H1 (cell line): Measurements from ENCODE around the gene DDX21. TPM values are rescaled to one million over a fixed set of nuclear protein-coding genes. Genes with fewer than 3 reads are reported as not detected.

Source experiments
- CTCF ChIA-PET: fragments of 300-600 bp; sonication (Branson Sonifier 250); formaldehyde crosslinking; loops from one replicate; lab custom pipeline; 2021; ENCODE audit not compliant: partially characterized antibody; lab: Charles Lee
- POLR2A ChIA-PET: fragments of 300-600 bp; sonication (Branson Sonifier 250); formaldehyde crosslinking; loops from one replicate; lab custom pipeline; 2021; ENCODE audit warnings: inconsistent platforms; ENCODE audit not compliant: partially characterized antibody; lab: Charles Lee
- DNase-seq, 2 experiments: peaks; one replicate each; pipeline versions ENCODE4 v3.0.0 to v3.0.0-alpha.2; 2010 to 2022; ENCODE audit warnings: low spot score in 2 of 2, low read depth in 1 of 2, mixed read lengths in 1 of 2
- FAIRE-seq: peaks from 2 replicates; lab custom pipeline; 2011; peaks lifted over from hg19 to GRCh38; lab: Jason Lieb, UNC
- H2AFZ ChIP-seq: 2 replicates; pipeline ENCODE4 v1.8.1; 2012; ENCODE audit warnings: low read length, inconsistent platforms
- H2AK5ac ChIP-seq: 2 replicates; pipeline ENCODE4 v1.6.1; 2013; ENCODE audit warnings: low read depth, low read length
- H2BK120ac ChIP-seq: replicated peaks from 2 replicates; pipeline ENCODE3; 2013; ENCODE audit warnings: low read depth, low read length, inconsistent platforms
- H2BK12ac ChIP-seq: 2 replicates; pipeline ENCODE4 v1.6.1; 2013; ENCODE audit warnings: low read depth, low read length
- H2BK15ac ChIP-seq: 2 replicates; pipeline ENCODE4 v1.6.1; 2013; ENCODE audit warnings: low read length
- H2BK20ac ChIP-seq: 2 replicates; pipeline ENCODE4 v1.6.1; 2013; ENCODE audit warnings: low read length
- H2BK5ac ChIP-seq: 2 replicates; pipeline ENCODE4 v1.6.1; 2013; ENCODE audit warnings: low read depth, low read length
- H3K14ac ChIP-seq: 2 replicates; pipeline ENCODE4 v1.6.1; 2013; ENCODE audit warnings: inconsistent platforms; ENCODE audit not compliant: insufficient read length
- H3K18ac ChIP-seq: 2 replicates; pipeline ENCODE4 v1.6.1; 2013; ENCODE audit warnings: low read length; ENCODE audit errors: extremely low read depth
- H3K23ac ChIP-seq: 2 replicates; pipeline ENCODE4 v1.6.1; 2013; ENCODE audit warnings: inconsistent platforms; ENCODE audit not compliant: insufficient read length
- H3K23me2 ChIP-seq: 2 replicates; pipeline ENCODE4 v1.6.1; 2013; ENCODE audit warnings: low read depth, low read length
- H3K27ac ChIP-seq: 2 replicates; pipeline ENCODE4 v1.6.1; 2011; ENCODE audit warnings: low read depth, low read length, inconsistent platforms
- H3K27me3 ChIP-seq, 4 experiments: replicated peaks in 1 of 4; 1 replicate in 1 of 4; 2 replicates in 3 of 4; pipeline versions ENCODE4 v1.6.1 to v1.8.1; 2011 to 2013; ENCODE audit warnings: low read length in 3 of 4, mild to moderate bottlenecking in 3 of 4, inconsistent platforms in 2 of 4, mixed read lengths in 2 of 4, moderate library complexity in 1 of 4; ENCODE audit not compliant: control insufficient read depth in 3 of 4, insufficient read depth in 3 of 4; ENCODE audit errors: extremely low read depth in 1 of 4
- H3K36me3 ChIP-seq, 4 experiments: 2 replicates each; pipeline versions ENCODE4 v1.6.1 to v1.8.1; 2011 to 2013; ENCODE audit warnings: mild to moderate bottlenecking in 4 of 4, low read length in 3 of 4, moderate library complexity in 2 of 4, control low read depth in 1 of 4, inconsistent platforms in 1 of 4; ENCODE audit not compliant: insufficient read depth in 4 of 4, control insufficient read depth in 2 of 4
- H3K4ac ChIP-seq: replicated peaks from 2 replicates; pipeline ENCODE3; 2013; ENCODE audit warnings: low read length, low read depth, mixed read lengths, inconsistent platforms; ENCODE audit not compliant: insufficient read length
- H3K4me1 ChIP-seq, 4 experiments: replicated peaks in 1 of 4; 1 replicate in 1 of 4; 2 replicates in 3 of 4; pipeline versions ENCODE4 v1.6.1 to v1.8.1; 2011 to 2013; ENCODE audit warnings: low read length in 3 of 4, inconsistent platforms in 2 of 4, mixed read lengths in 1 of 4; ENCODE audit not compliant: insufficient read depth in 4 of 4, control insufficient read depth in 3 of 4
- H3K4me2 ChIP-seq, 2 experiments: 2 replicates each; pipeline versions ENCODE4 v1.6.1 to v1.8.1; 2011 to 2013; ENCODE audit warnings: low read depth in 2 of 2, low read length in 2 of 2, control low read depth in 1 of 2, inconsistent platforms in 1 of 2, mild to moderate bottlenecking in 1 of 2; ENCODE audit not compliant: insufficient read depth in 1 of 2
- H3K4me3 ChIP-seq, 4 experiments: fragments of 200-600, 300-600 bp in 1 of 4; sonication (generic), shearing (Covaris generic), sonication (Bioruptor Twin) in 1 of 4; 2 replicates each; pipeline versions ENCODE4 v1.5.1 to v1.8.1; 2011 to 2016; ENCODE audit warnings: low read length in 4 of 4, low read depth in 3 of 4, control low read depth in 2 of 4, inconsistent platforms in 2 of 4, mild to moderate bottlenecking in 2 of 4, mixed read lengths in 1 of 4, moderate library complexity in 1 of 4; ENCODE audit not compliant: insufficient read depth in 2 of 4; ENCODE audit errors: extremely low read depth in 1 of 4
- H3K56ac ChIP-seq: replicated peaks from 2 replicates; pipeline ENCODE3; 2013; ENCODE audit warnings: low read depth, mild to moderate bottlenecking, mixed read lengths, low read length, inconsistent platforms; ENCODE audit not compliant: insufficient read length
- H3K79me1 ChIP-seq: 2 replicates; pipeline ENCODE4 v1.6.1; 2013; ENCODE audit warnings: low read depth, low read length, control low read depth
- H3K79me2 ChIP-seq, 2 experiments: 2 replicates each; pipeline versions ENCODE4 v1.6.1 to v1.8.1; 2012 to 2013; ENCODE audit warnings: low read length in 2 of 2, mild to moderate bottlenecking in 2 of 2, inconsistent platforms in 1 of 2; ENCODE audit not compliant: insufficient read depth in 2 of 2, control insufficient read depth in 1 of 2
- H3K9ac ChIP-seq, 4 experiments: replicated peaks in 1 of 4; 1 replicate in 1 of 4; 2 replicates in 3 of 4; pipeline versions ENCODE4 v1.6.1 to v1.8.1; 2011 to 2013; ENCODE audit warnings: low read depth in 3 of 4, low read length in 3 of 4, control low read depth in 2 of 4, mild to moderate bottlenecking in 2 of 4, moderate library complexity in 2 of 4, inconsistent platforms in 1 of 4; ENCODE audit errors: extremely low read depth in 1 of 4
- H3K9me3 ChIP-seq, 2 experiments: 2 replicates each; pipeline versions ENCODE4 v1.6.1 to v1.8.1; 2012 to 2013; ENCODE audit warnings: mild to moderate bottlenecking in 2 of 2, moderate library complexity in 2 of 2, control low read depth in 1 of 2, inconsistent platforms in 1 of 2, low read depth in 1 of 2, low read length in 1 of 2, mixed read lengths in 1 of 2; ENCODE audit not compliant: insufficient read depth in 2 of 2
- H4K20me1 ChIP-seq, 2 experiments: replicated peaks in 1 of 2; 2 replicates each; pipeline versions ENCODE3 to v1.8.1; 2011 to 2013; ENCODE audit warnings: inconsistent platforms in 2 of 2, low read length in 2 of 2, mild to moderate bottlenecking in 1 of 2; ENCODE audit not compliant: insufficient read depth in 2 of 2, control insufficient read depth in 1 of 2
- H4K5ac ChIP-seq: 2 replicates; pipeline ENCODE4 v1.6.1; 2013; ENCODE audit warnings: low read length, low read depth, mixed read lengths, inconsistent platforms; ENCODE audit not compliant: insufficient read length
- H4K8ac ChIP-seq: 2 replicates; pipeline ENCODE4 v1.8.0; 2013; ENCODE audit warnings: mild to moderate bottlenecking, moderate library complexity, low read length, inconsistent platforms; ENCODE audit not compliant: insufficient read depth; ENCODE audit errors: extremely low read depth
- H4K91ac ChIP-seq: replicated peaks from 2 replicates; pipeline ENCODE3; 2013; ENCODE audit warnings: low read length, mixed read lengths, inconsistent platforms; ENCODE audit not compliant: insufficient read length
- ASH2L ChIP-seq: fragments of 200-600, 300-600 bp; sonication (generic); IDR thresholded peaks from one replicate; pipeline ENCODE4 v1.7.1; 2017; ENCODE audit warnings: low read length
- CBX5 ChIP-seq: fragments of 300-800, 300-1000 bp; sonication (generic); IDR thresholded peaks from 2 replicates; pipeline ENCODE4 v1.7.1; 2016; ENCODE audit warnings: antibody characterized with exemption, low read length, low read depth
- CHD2 ChIP-seq: IDR thresholded peaks from 2 replicates; pipeline ENCODE4 v1.6.1; 2012; ENCODE audit warnings: low read length, improper control_type of control experiment
- EZH2 ChIP-seq: fragments of 200-600 bp; sonication (generic); IDR thresholded peaks from 2 replicates; pipeline ENCODE4 v1.7.1; 2012; ENCODE audit warnings: low read depth, mild to moderate bottlenecking, moderate library complexity, low read length, inconsistent platforms; ENCODE audit not compliant: severe bottlenecking
- GTF2F1 ChIP-seq: IDR thresholded peaks from 2 replicates; pipeline ENCODE4 v1.6.1; 2012; ENCODE audit warnings: low read depth, low read length, improper control_type of control experiment, borderline replicate concordance
- SAP30 ChIP-seq: fragments of 300-600 bp; sonication (generic); IDR thresholded peaks from 2 replicates; pipeline ENCODE4 v1.7.1; 2012; ENCODE audit warnings: low read length, moderate library complexity, mild to moderate bottlenecking, inconsistent platforms; ENCODE audit not compliant: insufficient read depth, insufficient replicate concordance
- SIX5 ChIP-seq: IDR thresholded peaks from 2 replicates; pipeline ENCODE4 v1.6.1; 2011; ENCODE audit warnings: mild to moderate bottlenecking, low read depth, low read length
- TAF1 ChIP-seq: IDR thresholded peaks from 2 replicates; pipeline ENCODE4 v1.6.1; 2011; ENCODE audit warnings: mild to moderate bottlenecking, low read depth, low read length
- TBP ChIP-seq: IDR thresholded peaks from 2 replicates; pipeline ENCODE4 v1.6.1; 2011; ENCODE audit warnings: low read depth, low read length, improper control_type of control experiment
- TCF12 ChIP-seq: IDR thresholded peaks from 2 replicates; pipeline ENCODE4 v1.6.1; 2011; ENCODE audit warnings: low read depth, mild to moderate bottlenecking, low read length
- TEAD4 ChIP-seq: IDR thresholded peaks from 2 replicates; pipeline ENCODE4 v1.6.1; 2012; ENCODE audit warnings: low read depth, low read length, inconsistent platforms, mixed read lengths
- WGBS, 2 experiments: shearing (Covaris generic) in 1 of 2; methylation state at CpG; one replicate each; pipeline versions ENCODE4 v1.1.6 to v1.1.7; 2013 to 2015; ENCODE audit warnings: low lambda C conversion rate in 2 of 2, mixed read lengths in 2 of 2, inconsistent platforms in 1 of 2, low coverage in 1 of 2, missing lambda C conversion rate in 1 of 2; ENCODE audit not compliant: insufficient replicate concordance in 2 of 2, insufficient coverage in 1 of 2, insufficient read length in 1 of 2; ENCODE audit errors: extremely low coverage in 1 of 2, missing lambda C conversion rate in 1 of 2; 5-methylcytosine and 5-hydroxymethylcytosine counted together
- polyA plus RNA-seq, 7 experiments: library from polyadenylated mRNA; depleted of rRNA in 3 of 7; stranded (reverse) in 5 of 7; unstranded in 2 of 7; fragments of >200 nt in 5 of 7; fragments of 200-250 nt in 2 of 7; gene quantifications; 1 replicate in 5 of 7; 2 replicates in 1 of 7; 4 replicates in 1 of 7; pipeline versions ENCODE4 v1.2.1 to v1.2.3, GENCODE V29; 2011 to 2013; ENCODE audit warnings: missing spikeins in 2 of 7, mixed read lengths in 2 of 7
- total RNA-seq: library from RNA; stranded (reverse); fragmentation: NEBNext Ultra II Directional; extraction: Animal tissue kit (Norgen Biotek cat#: 25700); gene quantifications from 2 replicates; pipeline ENCODE4 v1.2.1, GENCODE V29; 2021

DDX21 gene
- total and polyA plus RNA-seq, 2 of the 8 experiments (the other 6 are each of a cell fraction or from before 2014, with no cell fraction given): 67.0 to 195 TPM

DNA sequence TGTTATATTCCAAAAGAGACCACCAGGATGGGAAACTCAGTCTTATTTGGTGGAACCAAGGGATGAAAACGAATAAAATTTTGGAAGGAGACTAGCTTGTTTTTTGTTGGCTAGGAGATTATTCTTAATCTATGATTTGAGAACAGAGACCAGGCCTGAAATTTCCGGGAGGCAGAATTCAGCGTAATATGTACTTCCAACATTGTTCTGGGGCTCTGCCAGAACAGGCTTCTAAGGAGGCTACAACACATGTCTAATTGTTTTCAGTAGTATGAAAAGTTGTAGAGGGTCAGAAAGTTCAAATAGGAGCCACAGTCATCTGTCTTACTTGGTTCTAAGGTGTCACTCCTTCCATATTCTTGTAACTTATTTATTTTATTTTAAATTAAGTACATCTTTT lies 1.7 kb downstream of the DDX21 start:
- H3K9ac ChIP-seq: peak overlapping the region; percentile 31 to 74 (median 59); a peak in 6 of 7 replicates
- TF ChIP-seq TAF1 (no peak), TCF12 (no peak), ASH2L (no peak), SIX5 (no peak), TEAD4 (no peak), CHD2 (no peak), GTF2F1 (no peak), EZH2 (no peak), CBX5 (no peak), SAP30 (no peak), TBP (no peak)
- TF ChIP-seq, all 59 proteins: peak for 0
- Histone ChIP-seq H3K36me3 (peaks cover 15 to 38% (median 26%) of the 10 kb centered on the region in 4 experiments), H3K27ac (no peak overlapping the region), H3K23ac (no peak overlapping the region), H3K4me3 (peak overlapping the region; percentile 92 to 99 (median 96)), H2BK15ac (no peak overlapping the region), H3K4ac (no peak overlapping the region), H3K23me2 (peaks cover 4% of the 10 kb centered on the region), H3K79me1 (peaks cover 2% of the 10 kb centered on the region; the same call in 1 of the 2 replicates), H2BK120ac (no peak overlapping the region), H2AK5ac (no peak overlapping the region), H3K14ac (no peak overlapping the region), H2BK12ac (no peak overlapping the region), H2AFZ (no peak overlapping the region), H3K4me2 (peak overlapping the region; percentile 73 to 92), H3K79me2 (peaks cover 28 to 71% of the 10 kb centered on the region in 2 experiments), H3K27me3 (no peaks in the 10 kb centered on the region), H4K91ac (no peak overlapping the region), H2BK20ac (no peak overlapping the region), H4K8ac (no peak overlapping the region), H4K20me1 (peaks cover 4 to 7% of the 10 kb centered on the region in 2 experiments), H3K4me1 (no peaks in the 10 kb centered on the region; a peak in 3 of 7 replicates), H3K18ac (no peak overlapping the region), H4K5ac (peak overlapping the region; percentile 23), H2BK5ac (no peak overlapping the region), H3K9me3 (no peaks in the 10 kb centered on the region), H3K56ac (no peak overlapping the region)
- 70% methylated on average over 3 of the region's 3 CpGs; no CpG with 5 or more reads in 1 of the 2 experiments for WGBS, 2 experiments
- DNase-seq: no peak
- no peak for FAIRE-seq
- POLR2A ChIA-PET: interaction anchor here (0.9 to 9.3 kb wide), 9 partner anchors 10 to 252 kb away, joined by 3 to 91 read pairs (median 15); partner anchors contain the start of genes DDX50 and KIFBP
- CTCF ChIA-PET: interaction anchor here (0.6 to 1.3 kb wide), 2 partner anchors 10 to 29 kb away, joined by 3 read pairs; no protein-coding TSS in a partner anchor
